GM12864 (cell line): ENCODE results near the gene TMEM88.

Source experiments
- DNase-seq: peaks from one replicate; pipeline ENCODE4 v3.0.0-alpha.2; 2011; ENCODE audit warnings: low read depth
- H3K4me3 ChIP-seq: 2 replicates; pipeline ENCODE4 v1.5.1; 2011; ENCODE audit warnings: mild to moderate bottlenecking, low read depth, low read length, control low read depth
- TF ChIP-seq, protein P1 (sequence below): IDR thresholded peaks from 2 replicates; pipeline ENCODE4 v1.5.1; 2011; ENCODE audit warnings: low read depth, mild to moderate bottlenecking, moderate library complexity, low read length, control low read depth, inconsistent platforms; ENCODE audit errors: missing control alignments

Gene TMEM88

DNA sequence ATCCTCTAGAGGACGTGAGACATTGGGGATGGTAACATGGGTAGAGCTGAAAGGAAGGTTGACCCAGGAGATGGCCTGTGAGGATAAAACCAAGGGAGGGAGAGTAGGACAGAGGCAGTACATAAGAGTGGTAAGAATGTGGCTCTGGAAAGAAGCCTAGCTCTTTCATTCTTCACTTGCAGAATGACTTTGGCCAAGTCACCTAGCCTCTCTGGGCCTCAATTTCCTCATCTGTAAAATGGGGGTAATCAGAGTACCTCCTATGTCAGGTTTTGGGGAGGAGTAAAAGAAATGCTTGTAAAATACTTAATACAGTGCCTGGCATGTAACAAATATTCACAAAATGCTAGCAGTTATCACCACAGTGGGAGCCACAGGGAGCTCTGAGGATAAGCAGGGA lies 14.0 kb upstream of the TMEM88 start:
- H3K4me3 ChIP-seq: peak overlapping the region; percentile 82; the same call in 1 of the 2 replicates
- no peak for DNase-seq
- TF ChIP-seq, protein P1, sequence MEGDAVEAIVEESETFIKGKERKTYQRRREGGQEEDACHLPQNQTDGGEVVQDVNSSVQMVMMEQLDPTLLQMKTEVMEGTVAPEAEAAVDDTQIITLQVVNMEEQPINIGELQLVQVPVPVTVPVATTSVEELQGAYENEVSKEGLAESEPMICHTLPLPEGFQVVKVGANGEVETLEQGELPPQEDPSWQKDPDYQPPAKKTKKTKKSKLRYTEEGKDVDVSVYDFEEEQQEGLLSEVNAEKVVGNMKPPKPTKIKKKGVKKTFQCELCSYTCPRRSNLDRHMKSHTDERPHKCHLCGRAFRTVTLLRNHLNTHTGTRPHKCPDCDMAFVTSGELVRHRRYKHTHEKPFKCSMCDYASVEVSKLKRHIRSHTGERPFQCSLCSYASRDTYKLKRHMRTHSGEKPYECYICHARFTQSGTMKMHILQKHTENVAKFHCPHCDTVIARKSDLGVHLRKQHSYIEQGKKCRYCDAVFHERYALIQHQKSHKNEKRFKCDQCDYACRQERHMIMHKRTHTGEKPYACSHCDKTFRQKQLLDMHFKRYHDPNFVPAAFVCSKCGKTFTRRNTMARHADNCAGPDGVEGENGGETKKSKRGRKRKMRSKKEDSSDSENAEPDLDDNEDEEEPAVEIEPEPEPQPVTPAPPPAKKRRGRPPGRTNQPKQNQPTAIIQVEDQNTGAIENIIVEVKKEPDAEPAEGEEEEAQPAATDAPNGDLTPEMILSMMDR: no peak

- H3K4me3 ChIP-seq: peak overlapping the region; percentile 82
- TF ChIP-seq, protein P1: no peak
- no peak for DNase-seq
These were observed 13.4 kb upstream of the TMEM88 start for GRCh38 chr17:7841396-7841914.

- DNase-seq: no peak
- H3K4me3 ChIP-seq: peak overlapping the region; percentile 82
- TF ChIP-seq, protein P1: no peak
These were observed 12.9 kb upstream of the TMEM88 start for GRCh38 chr17:7841915-7842379.

GRCh38 chr17:7842380-7843256 lies 12.2 kb upstream of the TMEM88 start:
- peak overlapping the region; percentile 82 for H3K4me3 ChIP-seq
- peak; percentile 74 for DNase-seq

DNA sequence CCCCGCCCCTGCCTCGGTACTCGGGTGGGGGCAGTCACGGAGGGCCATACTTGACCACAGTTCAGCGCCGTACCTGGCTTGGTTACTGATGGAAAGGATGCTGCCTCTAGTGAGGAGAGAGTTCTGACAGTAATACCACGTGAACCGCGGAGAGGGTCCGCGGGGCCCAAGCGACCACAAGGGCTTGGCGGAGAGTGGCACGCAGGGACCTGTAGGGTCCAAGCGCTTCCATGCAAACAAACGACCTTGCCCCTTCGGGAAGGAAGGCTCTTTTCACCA lies 11.7 kb upstream of the TMEM88 start:
- TF ChIP-seq, protein P1: no peak
- H3K4me3 ChIP-seq: peak overlapping the region; percentile 82
- DNase-seq: no peak

More at GRCh38 chr17:7842380-7843256, 12.2 kb upstream of the TMEM88 start:
- TF ChIP-seq, protein P1: no peak

DNA sequence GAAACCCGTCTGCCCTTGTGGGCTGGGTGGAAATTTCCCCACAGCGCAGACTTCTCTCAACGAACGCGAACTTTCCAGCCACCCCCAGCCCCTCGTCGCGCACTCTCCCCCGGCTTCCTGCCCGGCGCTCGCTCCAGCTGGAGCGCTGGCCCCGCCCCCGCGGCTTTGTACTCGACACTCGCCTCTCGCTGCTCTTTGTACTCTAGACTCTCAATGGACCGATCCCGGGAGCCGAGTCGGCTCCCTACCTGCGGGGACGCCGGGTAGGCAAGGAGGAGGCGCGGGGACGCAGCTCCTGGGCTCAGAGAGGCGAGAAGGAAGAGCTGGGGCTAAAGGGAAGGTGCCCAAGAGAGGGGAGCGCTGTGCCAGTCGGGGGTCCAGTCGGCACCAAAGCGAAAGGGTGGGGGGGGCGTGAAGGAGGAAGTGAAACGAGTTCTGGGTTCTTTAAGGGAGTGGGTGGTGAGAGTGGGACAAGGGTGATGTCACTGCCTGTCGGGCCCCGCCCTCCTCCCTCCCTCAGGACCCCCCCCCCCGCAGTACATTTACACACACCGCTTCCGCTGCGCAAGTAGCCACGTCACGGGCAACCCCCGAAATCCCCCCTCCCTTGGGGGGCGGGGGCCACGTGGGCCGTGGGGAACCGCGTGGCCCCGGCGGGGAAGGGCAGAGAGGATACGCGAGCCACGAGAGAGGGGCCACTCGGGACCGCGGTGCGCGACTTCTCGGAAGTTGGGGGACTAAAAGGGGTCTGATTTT lies 11.2 kb upstream of the TMEM88 start:
- TF ChIP-seq, protein P1: no peak
- peak overlapping the region; percentile 82 for H3K4me3 ChIP-seq
- DNase-seq: peak; percentile 87
